Testis (tissue), 2 donors: ENCODE data around the gene SLC45A1.

Experiments
- POLR2A ChIP-seq: fragments of 450-650 bp; IDR thresholded peaks from one replicate; pipeline ENCODE4 v1.6.1; 2017; ENCODE audit warnings: antibody characterized with exemption, mild to moderate bottlenecking, moderate library complexity
- TF ChIP-seq, protein P1 (sequence below), 3 experiments: fragments of 450-650 bp in 2 of 3; fragments of 200-600 bp in 1 of 3; sonication (generic) in 1 of 3; IDR thresholded peaks; one replicate each; pipeline ENCODE4 v1.5.1; 2016 to 2019; ENCODE audit warnings: antibody characterized with exemption in 3 of 3, mild to moderate bottlenecking in 2 of 3, moderate library complexity in 1 of 3

DNA sequence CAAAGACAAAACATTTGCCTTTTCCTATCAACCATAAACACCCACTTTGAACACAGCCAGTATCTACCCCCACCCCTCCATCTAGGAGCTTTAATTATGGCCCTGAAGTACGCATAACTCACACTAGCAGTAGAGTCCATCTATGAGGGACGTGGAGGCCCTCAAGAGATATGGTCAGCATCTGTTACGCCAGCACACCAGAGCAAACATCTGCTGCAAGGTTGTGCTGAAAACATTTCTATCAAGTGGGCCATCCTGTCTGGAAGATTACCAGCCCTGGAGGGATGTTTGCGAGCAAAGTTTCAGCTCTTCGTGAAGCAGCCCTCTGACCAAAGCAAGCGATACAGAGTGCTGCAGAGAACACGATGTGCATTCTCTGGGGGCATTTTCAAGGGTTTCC, 74.6 kb downstream of the SLC45A1 start:
- TF ChIP-seq POLR2A: no peak
- TF ChIP-seq, protein P1, sequence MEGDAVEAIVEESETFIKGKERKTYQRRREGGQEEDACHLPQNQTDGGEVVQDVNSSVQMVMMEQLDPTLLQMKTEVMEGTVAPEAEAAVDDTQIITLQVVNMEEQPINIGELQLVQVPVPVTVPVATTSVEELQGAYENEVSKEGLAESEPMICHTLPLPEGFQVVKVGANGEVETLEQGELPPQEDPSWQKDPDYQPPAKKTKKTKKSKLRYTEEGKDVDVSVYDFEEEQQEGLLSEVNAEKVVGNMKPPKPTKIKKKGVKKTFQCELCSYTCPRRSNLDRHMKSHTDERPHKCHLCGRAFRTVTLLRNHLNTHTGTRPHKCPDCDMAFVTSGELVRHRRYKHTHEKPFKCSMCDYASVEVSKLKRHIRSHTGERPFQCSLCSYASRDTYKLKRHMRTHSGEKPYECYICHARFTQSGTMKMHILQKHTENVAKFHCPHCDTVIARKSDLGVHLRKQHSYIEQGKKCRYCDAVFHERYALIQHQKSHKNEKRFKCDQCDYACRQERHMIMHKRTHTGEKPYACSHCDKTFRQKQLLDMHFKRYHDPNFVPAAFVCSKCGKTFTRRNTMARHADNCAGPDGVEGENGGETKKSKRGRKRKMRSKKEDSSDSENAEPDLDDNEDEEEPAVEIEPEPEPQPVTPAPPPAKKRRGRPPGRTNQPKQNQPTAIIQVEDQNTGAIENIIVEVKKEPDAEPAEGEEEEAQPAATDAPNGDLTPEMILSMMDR (IDR thresholded peaks at IDR 0.05): no peak
